GM18499 (cell line): Measurements from ENCODE around the gene GNL2.

Experiments used
- ATAC-seq: cut with Tn5 transposase; IDR thresholded peaks from one replicate; pipeline ENCODE4 v1.9.1; 2021; ENCODE audit warnings: moderate number of reproducible peaks; ENCODE audit not compliant: insufficient read depth, unreplicated experiment

GNL2 gene

GRCh38 chr1:37595440-37596181, at the start of gene GNL2:
TSS of gene GNL2 (minus strand) at chr1:37595937. CDS start at chr1:37595822, 115 bp downstream.
- ATAC-seq: peak; percentile 65

DNA sequence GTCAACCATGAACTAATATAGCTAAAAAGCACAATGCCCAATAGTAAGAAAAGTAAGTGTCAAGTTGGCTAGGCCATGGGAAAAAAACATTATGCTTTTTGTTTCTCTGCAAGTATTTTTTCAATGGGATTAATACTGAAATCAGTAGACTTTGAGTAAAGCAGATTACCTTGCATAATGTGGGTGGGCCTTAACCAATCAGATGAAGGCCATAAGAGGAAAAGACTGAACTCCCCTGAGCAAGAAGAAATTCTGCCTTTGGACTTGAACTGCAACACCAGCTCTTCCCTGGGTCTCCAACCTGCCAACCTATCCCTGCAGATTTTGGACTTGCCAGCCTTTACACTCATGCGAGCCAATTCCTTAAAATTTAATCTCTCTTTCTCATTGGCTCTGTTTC, 45.3 kb upstream of the GNL2 start:
- no peak for ATAC-seq

DNA sequence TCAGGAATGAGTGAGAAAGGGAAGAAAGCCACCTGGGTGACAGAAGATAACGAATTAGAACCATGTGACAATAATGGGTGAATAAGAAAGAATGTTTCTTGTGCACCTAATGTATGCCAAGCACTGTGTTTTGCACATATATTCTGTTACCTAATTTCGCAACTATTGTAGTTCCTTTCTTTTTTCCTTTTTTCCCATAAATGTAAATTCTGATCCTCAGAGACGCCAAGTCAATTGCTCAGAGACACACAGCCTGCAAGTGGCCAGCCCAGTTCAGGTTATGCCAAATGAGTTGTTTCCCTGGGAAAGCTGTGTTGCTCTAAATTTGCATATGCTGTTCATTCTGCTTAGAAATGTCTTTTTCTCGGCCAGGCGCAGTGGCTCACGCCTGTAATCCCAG, 40.7 kb upstream of the GNL2 start:
- no peak for ATAC-seq

DNA sequence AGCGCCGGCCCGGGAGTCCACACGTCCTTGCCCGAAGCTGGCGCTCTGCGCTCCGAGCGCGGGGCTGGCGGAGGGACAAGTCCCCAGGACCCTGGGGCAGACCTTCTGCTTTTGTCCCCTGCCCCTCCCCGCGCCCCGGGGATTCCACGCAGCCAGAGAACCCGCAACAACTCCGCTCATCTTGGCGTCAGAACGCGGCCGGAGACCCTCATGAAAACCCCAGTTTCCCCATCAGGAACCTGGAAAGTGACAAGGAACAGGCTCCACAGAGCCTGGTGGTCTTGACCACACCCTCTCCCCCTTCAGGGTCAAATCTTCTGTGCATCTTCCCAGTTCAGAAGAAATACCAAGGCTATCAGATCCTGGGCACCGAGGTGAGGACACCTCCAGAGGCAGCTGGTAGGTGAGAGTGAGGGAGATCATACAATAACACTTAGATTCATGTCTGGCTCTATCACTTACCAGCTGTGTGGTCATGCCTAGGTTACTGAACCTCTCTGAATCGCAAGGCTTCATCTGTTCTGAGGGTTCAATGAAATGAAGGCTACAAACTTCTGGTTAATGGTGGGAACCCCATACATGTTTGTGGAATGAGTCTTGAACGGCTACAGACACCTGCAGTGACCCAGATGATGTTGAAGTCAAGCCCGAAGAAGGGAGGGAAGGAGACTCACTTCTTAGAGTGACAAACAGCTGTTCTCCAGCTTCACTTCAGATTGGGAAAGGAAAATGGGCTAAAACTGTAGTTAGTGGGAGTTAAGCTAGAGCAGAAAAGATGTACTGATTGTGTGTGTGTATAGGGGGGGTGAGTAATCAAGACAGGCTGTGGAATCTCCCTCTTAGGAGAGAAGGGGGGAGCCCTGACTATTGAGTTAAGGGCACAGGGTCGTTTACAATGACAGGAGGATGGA, 39.5 kb upstream of the GNL2 start:
- no peak for ATAC-seq

GRCh38 chr1:37634244-37634991, 38.7 kb upstream of the GNL2 start, which contains the start of gene RSPO1:
TSS of gene RSPO1 (minus strand) at chr1:37634892. CDS start at chr1:37629661, 5,231 bp downstream.
- ATAC-seq: no peak

- ATAC-seq: no peak
Measured at GRCh38 chr1:37633938-37634243, 38.2 kb upstream of the GNL2 start.

GRCh38 chr1:37633040-37633937, 37.6 kb upstream of the GNL2 start:
- ATAC-seq: no peak

DNA sequence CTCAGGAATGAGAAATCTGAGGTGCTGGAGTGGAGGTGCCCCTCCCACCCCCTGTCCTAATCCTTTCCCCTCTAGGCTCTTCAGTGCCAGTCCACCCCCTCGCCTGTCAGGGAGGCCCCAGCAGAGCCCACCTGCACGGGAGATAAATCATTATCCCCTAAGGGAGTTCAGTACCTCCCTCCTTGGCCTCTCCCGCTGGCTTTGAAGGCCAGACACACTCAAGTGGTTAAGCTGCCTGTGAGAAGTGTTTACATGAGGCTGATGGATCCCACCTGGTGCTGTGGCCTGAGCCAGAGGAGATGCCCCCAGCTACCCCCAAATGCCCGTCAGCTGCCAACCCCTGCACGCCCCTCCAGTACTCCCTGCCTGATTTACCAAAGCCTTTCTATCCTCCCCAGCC, 35.3 kb upstream of the GNL2 start:
- no peak for ATAC-seq

DNA sequence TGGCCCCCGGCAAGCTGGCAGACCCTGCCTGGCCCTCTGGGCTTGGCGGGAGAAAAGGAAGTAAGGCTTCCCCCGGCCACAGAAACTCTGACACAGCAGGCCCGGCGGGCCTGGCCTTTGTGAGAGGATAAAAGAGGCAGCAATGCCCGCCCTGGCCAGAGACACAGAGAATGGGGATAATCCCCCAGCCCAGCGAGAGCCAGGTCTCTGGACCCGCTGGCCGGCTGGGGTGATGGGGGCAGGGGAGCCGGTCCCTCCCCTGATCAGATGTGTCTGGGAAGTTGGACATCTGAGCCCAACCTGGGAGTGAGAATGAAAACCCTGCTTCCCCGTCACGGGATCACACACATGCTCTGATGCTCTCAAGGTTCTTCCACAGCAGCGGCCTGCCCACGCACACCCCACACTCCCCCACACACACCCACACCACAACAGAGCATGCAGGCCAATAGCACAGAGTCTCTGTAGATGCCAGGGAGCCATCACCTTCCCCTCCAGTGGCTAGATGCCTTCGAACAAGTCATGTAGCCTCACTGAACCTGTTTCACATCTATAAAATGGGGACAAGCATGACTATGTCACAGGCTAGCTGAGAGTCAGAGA, 34.8 kb upstream of the GNL2 start:
- ATAC-seq: no peak

GRCh38 chr1:37629726-37630425, 34.1 kb upstream of the GNL2 start:
- no peak for ATAC-seq

DNA sequence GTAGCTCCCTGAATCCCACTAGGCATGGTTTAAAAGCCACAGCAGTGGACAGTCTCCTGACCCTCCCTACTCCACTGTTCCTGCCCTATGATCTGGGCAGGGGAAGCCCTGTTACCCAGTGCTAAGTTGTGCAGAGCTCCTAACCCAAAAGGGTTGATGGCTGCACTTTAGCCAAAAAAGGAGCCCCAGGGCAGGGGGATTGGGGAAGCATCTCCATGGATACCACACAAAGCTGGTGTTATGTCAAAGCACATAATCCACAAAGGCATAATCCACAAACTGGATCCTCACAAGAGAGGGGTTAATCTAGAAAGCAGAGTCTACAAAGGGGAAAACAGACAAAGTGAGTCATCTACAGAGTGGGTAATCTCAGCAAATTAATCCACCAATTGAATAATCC, 33.3 kb upstream of the GNL2 start:
- no peak for ATAC-seq

DNA sequence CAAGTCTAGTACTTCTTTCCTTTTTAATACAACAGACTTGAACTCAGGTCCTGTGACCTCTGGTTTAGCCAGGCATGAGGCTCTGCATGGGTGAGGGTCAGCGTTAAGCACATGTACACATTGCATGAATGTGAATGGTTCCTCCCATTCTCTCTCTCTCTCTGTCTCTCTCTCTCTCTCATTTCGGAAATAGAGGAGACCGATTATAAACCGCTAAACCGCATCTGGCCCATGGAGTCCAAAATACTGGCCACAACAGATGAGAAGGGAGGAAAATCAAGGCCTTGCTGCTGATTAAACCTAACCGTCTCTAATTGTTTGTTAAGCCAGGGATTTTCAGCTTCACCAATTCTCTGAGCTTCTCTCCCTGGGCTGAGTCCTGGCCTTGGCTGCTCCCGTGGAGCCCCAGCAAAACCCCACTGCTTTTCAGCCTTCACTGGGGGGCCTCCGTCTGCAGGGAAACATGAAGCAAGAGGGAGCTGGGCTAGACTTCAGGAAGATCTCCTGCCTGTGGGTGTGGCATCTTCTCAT, 32.4 kb upstream of the GNL2 start:
- no peak for ATAC-seq

DNA sequence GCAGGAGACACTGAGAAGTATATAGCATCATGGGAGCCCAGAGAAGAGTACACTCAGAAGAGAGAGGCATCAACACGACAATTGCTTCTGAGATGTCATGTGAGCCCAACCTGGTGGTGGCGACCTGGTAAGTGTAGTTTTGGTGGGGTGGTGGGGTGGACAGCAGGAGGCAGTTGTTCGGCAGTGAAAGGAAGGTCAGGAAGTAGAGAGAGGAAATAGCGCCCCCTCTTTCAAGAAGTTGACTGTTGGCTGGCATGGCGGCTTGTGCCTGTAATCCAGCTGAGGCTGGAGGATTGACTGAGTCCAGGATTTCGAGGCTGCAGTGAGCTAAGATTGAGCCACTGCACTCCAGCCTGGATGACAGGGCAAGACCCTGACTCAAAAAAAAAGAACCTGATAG, 26.4 kb upstream of the GNL2 start:
- no peak for ATAC-seq

DNA sequence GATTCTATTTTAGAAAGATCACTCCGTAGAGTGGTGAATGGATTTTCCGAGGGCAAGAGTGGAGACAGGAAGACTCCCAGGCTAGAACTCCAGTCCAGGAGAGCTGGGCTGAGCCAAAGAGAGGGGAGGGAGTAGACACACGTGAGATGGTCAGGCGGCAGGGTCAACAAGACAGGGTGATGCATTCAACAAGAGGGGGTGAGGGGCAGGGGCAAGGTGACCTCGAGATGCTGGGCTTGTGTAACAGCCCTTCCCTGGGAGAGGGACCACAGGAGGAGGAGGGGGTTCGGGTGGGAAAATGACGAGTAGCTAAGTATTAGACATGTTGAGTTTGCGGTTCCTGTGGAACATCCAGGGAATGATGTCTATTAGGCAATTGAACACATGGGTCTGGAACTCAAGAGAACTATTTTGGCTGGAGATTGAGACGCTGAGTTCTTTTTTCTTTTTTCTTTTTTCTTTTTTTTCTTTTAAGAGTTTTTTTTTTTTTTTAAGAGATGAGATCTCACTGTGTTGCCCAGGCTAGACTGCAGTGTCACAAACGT, 25.7 kb upstream of the GNL2 start:
- no peak for ATAC-seq

DNA sequence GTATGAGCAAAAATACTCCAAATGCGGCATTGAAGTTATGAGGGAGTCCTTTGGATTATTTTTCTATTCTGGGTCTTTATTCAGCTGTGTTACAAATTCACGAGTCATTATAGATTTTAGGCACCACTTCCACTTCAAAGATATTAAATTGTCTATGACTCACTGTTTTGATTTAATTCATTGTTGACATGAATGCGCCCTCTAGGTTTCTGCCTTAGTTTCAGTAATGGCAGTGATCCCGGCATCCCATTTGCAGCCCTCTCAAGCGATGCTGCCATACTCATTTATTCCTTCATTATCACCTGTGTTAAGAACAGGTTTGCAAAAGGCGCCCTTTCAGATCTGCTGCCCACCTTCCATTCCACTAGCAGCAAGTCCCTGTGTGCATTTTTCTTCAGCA, 25.0 kb upstream of the GNL2 start:
- ATAC-seq: no peak

DNA sequence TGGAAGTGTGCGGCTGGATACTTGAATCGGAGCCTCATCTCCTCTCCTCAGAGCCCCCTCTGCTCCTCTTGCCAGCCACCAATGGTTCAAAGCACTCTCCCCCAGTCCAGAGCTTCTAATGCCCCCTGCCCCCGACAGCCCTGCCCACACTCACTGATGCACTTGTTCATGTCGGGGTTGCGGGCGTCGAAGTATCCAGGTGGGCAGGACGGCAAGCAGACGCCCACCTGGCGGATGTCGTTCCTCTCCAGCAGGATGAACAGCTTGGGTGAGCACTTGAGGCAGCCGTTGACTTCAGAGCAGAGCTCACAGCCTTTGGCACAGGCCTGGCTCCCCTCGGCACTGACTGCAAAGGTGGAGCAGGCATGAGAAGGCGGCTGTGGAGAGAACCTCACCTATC, 20.6 kb upstream of the GNL2 start:
- no peak for ATAC-seq

DNA sequence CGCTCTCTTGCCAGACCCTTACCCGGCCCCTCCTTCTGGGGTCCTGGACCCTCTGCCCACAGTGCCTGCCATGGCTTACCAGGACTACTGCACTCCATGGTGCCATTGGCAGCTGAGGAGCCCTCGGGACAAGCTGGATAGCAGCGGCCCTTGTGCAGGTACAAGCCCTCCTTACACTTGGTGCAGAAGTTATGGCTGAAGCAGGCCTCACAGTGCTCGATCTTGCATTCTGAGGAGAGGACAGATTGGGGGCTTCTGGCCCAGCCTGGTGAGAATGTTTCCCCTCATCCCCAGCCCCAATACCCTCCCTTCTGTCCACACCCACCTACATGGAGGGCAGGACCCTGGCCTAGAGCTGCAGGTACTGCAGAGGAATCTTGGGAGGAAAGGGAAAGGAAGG, 18.4 kb upstream of the GNL2 start:
- no peak for ATAC-seq

DNA sequence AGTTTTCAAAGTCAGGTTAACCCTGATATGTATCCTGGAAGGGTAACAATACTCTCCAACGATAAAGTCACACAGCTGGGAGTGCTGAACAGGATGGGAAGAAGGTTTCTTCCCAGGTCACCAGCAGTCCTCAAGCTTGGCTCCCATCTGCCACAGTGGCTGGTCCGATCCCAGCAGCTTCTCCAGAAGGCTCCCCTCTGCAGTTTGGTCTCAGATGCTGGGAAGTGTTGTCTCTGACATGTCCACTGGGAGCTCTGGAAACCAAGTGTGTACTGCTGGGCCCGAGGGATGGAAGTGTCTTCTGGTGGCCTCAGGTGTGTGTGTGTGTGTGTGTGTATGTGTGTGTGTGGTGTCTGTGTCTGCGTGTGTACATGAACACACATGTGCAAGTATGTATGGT, 16.4 kb upstream of the GNL2 start:
- no peak for ATAC-seq
